Tongue (tissue), 2 donors: ENCODE measurements around the gene SLC12A4. TPM values are rescaled to one million over a fixed set of nuclear protein-coding genes. Genes with fewer than 3 reads are reported as not detected.

Source experiments
- DNase-seq: peaks from one replicate; pipeline ENCODE4 v3.0.0-alpha.2; 2015
- total RNA-seq: library from RNA; depleted of rRNA; stranded (reverse); fragments of >200 nt; gene quantifications from one replicate; pipeline ENCODE4 v1.2.3, GENCODE V29; 2014

The SLC12A4 gene
- total RNA-seq, 1 donor from 2014 or later, result 70.4 TPM

GRCh38 chr16:67963292-67963661 is 5.2 kb downstream of the SLC12A4 start:
- no peak for DNase-seq

DNA sequence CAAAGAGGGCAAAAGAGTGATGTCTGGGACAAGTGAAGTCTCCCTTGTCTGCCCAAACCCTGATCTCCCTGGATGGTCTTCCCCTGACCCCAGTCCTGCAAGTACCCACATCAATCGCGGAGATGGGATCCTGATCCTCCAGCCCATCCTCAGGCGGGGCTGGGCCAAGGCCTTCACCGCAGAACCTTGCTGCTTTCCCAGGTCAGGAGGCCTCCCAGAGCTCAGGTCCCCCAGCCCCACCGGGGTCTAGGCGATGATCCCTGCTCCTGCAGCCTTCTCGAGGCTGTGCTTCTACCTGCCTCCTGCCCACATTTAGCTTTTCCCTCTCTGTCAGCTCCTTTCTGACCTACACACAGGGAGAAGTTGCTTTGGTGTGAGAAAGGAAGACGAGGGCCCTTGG is 6.3 kb downstream of the SLC12A4 start:
- DNase-seq, result no peak

DNA sequence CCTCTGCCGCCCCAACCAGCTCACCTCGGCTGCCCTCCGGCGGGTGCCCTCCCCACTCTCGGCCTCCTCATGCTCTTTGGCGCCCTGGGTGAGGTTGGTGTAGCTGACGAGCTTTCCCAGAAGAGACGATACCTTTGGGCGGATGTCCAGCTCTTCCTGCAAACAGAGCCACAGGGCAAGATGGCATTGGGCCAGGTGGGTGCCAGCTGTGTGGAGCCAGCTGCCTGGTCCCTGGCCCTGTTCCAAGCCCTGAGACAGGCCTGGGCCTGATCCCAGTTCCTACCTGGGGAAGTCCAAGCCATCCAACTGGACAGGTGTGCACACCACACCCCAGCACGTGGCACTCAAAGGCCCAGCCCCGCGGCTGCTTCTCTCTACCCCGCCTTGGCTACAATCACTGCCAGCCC is 6.9 kb downstream of the SLC12A4 start:
- peak; percentile 66 for DNase-seq

DNA sequence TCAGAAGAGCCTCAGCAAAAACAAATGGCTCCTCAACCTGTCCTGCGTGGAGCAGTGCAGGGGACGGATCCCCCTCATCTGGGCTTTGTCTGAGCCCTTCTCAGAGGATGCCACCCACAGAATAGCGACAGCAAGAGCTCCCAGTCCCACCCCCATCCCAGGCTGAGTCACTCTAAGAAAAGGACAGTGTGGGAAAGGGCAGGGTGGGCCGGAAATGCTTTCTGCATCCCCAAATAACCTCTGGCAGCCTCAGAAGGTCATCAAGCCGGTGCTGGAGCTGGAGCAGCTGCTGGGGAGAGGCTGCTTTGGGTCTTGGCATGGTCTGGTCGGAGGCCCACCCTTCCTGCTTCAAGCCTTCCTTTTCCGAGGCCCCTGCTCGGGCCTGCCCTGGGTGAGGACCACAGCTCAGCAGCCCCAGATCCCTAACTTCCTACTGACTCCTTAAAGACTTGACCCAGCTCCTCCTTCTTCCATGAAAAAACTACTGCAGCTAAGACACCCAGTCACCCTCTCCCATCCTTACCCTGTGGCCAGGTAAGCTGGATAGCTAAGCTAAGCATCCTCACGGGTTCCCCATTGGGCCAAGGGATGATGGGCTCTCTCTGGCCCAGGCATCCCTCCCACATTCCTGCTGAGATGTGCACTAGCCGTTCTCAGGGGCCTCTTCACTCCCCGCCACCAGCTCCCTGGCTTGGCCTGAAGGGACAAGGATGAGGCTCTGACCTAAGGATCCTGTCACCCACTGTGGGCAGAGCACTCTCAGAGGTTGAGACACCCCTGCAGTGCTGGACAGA is 8.7 kb downstream of the SLC12A4 start:
- no peak for DNase-seq

DNA sequence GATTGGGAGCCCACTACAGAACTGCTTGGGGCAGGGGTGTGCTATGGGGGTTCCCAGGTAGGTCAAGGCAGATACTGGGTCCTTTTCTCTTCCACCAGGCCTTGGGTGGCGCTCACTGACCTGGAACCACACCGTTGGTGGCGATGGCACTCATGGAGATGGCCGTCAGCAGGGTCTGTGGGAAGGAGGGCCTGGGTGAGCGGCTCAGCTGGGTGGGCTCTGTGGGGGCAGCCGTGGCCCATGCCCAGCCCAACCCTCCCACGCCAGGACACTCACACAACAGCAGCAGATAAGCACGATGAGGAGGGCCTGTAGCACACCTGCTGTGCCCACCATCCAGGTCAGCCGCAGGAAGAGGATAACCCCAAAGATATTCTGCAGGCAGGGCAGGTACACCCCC is 10.8 kb downstream of the SLC12A4 start:
- no peak for DNase-seq

GRCh38 chr16:67954421-67955196 is 13.8 kb downstream of the SLC12A4 start:
- DNase-seq, result no peak

- no peak for DNase-seq
Measured at GRCh38 chr16:67953641-67954375, 14.6 kb downstream of the SLC12A4 start.

DNA sequence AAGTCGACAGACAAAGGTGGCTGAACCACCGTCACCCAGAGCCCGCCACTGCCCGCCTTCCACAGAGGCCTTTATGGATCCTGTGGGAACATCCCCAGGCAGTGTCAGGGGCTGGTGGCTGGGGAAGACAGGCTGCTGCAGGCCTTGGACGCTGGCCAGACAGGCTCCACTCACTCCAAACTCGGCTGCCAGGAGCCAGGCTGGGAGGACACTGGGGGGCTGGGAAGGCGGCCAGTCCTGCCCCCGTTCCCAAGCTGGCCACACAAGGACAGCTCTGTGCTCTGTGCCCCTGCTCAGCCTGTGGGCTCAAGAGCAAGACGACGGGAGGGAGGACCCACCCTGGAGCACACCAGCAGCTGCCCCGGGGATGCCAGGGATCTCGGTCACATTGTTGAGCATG is 17.0 kb downstream of the SLC12A4 start:
- no peak for DNase-seq

DNA sequence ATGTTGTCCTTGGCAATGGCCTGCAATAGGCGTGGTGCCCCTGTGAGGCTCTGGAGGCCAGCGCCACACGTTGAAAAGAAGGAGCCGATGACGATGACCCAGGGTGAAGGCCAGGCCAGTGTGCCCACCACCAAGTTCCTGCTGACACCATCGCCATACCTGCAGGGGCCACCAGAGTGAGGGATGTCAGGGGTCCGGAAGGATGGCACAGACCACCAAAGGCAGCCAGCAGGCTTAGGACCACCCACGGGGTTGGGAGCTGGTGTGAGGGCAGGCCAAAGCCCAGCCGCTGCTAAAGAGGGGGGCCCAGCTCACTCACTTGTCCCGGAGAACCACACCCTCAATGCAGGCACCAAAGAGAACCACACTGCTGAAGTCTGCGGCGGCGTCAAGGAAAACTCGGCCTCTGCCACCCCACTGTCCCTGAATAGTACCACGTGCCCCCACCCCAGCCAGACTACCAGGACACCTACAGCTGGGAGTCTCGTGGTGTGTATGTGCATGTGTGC is 18.0 kb downstream of the SLC12A4 start:
- DNase-seq, result no peak

GRCh38 chr16:67949645-67950044 is 18.8 kb downstream of the SLC12A4 start:
- no peak for DNase-seq

GRCh38 chr16:67948015-67948414 is 20.4 kb downstream of the SLC12A4 start:
- no peak for DNase-seq

- no peak for DNase-seq
Measured at GRCh38 chr16:67946966-67947558, 21.4 kb downstream of the SLC12A4 start.

- no peak for DNase-seq
Measured at GRCh38 chr16:67946128-67946569, 22.3 kb downstream of the SLC12A4 start.

DNA sequence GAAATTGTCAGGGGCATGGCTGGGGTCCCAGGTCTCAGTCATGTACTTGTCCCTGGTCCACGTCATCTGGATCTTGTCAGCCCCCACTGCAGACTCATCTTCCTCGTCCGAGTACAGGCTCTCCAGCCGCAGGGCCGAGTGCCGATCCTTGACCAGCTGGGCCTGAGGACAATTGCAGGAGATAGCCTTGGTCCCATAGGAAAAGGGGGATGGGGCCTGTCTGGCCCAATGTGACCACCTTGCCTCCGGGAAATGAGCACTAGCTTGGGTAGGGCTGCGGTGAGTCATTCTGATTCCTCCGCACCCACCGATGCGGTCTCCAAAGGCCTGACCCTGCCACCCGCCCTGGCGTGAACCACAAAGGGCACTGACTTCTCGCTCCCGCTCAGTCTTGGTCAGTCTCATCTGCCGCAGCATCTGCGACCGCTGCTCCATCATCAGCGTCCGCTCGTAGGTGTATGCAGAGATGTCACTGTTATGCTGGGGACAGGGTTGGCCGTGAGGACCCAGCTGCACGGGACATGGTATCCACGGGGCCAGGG is 23.0 kb downstream of the SLC12A4 start:
- no peak for DNase-seq

DNA sequence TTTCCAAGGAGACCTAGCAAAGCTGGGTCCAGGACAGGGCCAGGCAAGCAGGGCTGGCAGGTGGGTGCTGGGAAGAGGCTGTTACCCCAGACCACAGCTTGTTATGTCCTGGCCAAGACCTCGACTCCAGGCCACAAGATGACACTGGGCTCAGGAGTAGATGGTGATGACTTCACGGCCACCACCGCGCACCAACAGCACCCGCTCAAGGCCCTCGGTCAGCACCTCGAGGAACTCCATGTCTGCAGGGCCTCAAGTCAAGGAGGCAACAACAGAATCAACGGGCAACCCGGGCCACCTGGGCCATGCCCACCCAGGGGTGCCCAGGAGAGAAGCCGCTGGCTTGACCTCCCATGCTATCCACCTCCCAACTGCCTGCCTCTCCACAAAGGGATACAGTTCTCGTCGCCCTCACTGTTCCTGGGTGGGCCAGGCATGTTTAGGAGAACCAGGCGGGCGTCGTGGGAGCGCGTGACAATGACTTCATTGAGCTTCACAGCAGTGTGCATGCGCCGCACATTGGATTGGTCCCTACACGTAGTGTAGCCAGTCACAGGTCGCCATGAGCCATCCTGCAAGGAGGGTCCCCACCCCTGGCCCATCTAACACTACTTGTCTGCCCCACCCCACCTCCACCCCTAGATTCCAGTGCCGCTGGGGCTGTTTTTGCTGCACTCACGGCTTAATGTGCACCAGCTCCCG is 23.6 kb downstream of the SLC12A4 start:
- DNase-seq, result no peak

DNA sequence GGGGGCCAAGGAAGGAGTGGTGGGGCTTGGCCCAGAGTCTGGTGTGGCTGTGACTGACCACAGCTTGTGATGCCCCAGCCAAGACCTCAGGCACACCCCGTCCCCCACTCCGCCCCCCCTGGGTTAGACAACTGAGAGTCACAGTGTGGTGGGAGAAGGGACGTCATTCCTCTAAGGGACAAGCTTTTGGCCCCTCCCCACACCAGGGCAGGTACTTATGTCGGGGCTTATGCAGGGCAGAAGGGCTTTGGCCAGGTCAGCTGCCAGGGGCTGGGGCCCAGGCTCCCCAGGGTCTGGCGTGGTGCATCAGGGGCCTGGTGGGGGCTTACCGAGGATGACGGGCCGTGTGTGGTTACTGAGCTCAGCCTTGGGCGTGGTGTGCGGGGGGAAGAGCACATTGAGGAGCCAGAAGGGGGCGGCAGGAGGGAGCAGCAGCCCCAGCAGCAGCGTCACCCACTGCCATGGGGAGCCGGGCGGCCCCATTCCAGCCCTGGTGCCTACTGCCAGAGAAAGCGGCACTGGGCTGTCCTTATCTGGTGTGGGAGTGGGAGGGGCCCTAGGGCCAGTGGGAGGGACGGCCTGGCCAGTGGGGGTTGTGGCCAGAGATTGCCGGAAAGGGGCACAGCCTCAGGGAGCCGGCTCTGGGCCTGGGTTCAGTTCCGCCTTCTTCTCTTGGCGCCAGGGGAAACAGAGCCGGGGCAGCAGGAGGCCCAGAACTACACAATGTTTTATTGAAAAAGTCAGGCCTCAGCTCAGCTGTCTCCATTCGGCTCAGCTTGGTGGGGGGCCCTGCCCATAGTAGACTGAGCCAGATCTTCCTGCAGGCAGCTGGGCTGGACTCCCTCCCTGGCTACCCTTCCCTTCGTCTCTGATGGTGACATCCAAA is 24.6 kb downstream of the SLC12A4 start, which contains the start of gene LCAT:
TSS of gene LCAT (minus strand) at position 502 of the 886 bp plus-strand sequence. CDS start at position 483, 19 bp downstream.
- no peak for DNase-seq

GRCh38 chr16:67943256-67943618 is 25.2 kb downstream of the SLC12A4 start:
- DNase-seq, result no peak

DNA sequence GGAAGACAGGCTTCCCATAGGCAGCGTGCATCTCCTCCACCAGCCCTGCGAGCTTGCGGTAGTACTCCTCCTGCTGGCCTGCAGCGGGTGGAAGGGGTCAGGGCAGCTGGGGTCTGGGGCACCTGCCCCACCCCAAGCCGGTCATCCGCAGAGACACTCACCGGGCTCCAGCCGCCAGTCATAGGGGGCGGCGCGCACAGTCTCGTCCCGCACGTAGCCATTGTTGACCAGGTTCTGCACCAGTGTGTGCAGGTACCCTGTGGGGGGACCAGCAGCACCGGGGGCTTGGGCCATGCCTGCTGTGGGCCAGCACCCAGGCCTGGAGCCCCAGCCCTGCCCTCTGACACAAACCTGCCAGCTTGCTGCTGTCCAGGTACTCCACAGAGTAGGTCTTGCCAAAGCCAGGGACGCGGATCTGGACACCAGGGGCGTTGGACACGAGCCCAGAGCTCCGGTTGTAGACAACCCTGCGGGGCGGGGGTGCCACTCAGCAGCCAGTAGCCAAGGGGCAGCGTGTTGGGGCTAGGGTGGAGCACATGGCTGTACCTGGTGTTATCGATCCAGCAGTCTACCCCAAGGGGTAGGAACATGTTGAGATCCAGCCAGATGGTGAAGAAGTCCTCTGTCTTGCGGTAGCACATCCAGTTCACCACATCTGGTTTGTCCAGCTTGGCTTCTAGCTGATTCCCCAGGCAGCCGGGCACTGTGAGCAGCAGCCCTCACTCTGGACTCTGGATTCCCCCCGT is 25.8 kb downstream of the SLC12A4 start:
- no peak for DNase-seq

- DNase-seq, result no peak
Measured at GRCh38 chr16:67942200-67942509, 26.3 kb downstream of the SLC12A4 start.
